ENCODE results near the gene POLE4.

Gene POLE4, protein sequence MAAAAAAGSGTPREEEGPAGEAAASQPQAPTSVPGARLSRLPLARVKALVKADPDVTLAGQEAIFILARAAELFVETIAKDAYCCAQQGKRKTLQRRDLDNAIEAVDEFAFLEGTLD

DNA sequence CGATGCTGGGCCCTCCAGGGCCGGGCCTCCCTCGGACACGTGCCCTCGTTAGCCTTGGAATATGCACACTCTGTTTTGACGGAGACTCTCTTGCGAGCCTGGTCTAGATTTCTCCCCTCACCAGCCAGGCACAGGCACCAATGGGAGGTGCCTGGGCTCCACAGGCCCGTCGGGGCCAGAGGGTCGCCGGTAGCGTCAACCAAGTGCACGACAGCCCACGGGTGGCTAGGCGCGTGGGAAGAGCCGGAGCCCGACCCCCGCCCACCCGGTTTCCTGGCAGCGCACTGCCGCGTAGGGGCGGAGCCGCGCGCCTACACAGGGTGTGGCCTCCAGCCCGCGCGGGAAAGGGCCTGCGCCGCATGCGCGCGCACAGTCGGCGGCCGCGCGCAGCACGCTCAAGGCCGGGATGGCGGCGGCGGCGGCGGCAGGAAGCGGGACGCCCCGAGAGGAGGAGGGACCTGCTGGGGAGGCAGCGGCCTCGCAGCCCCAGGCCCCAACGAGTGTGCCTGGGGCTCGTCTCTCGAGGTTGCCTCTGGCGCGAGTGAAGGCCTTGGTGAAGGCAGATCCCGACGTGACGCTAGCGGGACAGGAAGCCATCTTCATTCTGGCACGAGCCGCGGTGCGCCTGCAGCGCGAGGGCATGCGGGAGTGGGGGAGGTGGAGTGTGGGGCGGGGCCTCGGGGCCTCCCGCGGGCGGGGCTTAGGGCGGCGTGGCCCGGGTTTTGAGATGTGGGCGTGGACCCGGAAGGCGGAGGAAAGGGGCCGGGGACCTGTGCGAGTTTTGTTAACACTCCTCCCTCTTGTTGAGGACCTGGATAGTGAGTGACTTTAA is at the start of gene POLE4:
Gene POLE4 (plus strand): TSS at position 370 of the 832 bp plus-strand sequence. CDS start 37 bp downstream, at position 407.
- peak; percentile 94 for DNase-seq

DNA sequence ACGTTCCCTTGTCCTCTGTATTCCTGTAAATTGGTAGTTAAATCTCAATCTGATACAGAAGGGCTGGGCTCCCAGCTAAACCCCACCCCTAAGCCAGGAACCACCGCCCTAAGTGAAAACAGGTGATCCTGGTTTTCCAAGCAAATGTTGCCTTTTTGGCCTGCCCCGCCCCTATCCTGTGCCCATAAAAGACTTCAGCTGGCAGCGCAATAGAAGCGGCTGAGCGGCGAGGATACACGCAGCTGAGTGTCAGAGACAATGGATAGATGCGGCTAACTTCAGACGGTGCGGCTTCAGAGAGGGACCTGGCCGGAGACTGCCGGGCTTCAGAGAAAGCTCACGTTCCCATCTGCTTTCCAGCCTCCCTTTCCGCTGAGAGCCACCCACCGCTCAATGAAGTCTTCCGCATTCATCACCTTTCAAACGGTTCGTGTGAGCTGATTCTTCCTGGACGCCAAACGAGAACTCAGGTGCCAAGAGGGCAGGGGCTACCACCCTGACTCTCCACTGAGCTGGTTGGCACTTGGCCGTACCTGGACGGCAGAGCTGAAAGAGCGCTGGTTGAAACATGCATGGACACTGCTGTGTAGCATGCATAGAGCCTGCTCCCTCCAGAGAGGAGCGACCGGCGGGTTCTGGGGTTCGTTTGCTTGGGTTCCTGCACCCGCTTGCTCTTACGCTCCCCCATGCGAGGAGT is 49.5 kb upstream of the POLE4 start:
- DNase-seq, result no peak

DNA sequence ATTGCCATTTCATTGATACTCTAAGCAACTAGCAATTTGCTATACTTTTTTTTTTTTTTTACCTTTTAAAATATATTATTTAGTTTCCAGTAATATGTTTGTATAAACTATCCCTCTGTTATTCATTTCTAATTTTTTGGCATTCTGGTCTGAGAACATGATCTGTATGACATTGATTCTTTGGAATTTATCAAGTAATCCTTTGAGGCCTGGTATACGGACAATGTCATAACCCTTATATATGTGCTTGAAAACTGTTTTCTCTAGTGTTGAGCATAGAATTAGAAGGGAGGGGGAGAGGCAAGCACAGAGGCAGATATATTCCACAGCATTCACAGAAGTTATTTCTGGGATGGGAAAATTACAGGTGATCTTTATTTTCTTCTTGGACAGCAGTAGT is 48.2 kb upstream of the POLE4 start:
- no peak for DNase-seq

DNA sequence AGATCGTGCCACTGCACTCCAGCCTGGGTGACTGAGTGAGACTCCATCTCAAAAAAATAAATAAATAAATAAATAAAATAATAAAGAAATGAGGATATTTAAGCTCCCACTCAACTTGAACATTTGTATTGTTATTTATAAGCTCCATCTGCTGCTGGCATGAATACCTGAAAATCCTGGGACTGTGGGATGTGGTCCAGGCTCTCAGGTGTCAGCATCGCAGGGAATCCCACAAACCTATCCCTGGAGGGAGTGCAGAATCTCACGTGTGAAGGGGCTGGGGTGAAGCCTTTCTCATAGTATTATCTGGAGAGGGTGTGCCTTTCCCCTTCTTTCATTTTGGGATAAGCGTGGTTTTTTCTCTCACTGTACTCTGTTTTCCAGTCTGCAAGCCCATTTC is 47.4 kb upstream of the POLE4 start:
- no peak for DNase-seq

DNA sequence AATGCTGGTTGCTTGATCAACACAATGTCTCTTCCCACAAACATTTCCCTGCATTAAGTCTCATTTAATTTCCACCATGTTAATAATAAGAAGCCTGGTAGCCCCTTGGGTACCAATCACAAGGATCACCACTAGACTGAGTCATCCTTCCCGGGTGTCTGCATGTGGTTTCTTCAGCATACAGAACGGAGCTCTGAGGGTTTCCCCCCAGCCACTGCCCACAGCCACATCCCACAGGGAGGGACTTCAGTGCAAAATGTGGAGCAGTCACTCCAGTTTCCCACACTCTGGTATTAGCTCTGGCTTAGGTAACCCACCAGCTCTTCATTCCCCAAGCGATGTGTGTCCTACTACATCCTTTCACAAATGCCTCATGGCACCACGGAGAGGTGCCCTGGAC is 42.7 kb upstream of the POLE4 start:
- peak; percentile 33 for DNase-seq

DNA sequence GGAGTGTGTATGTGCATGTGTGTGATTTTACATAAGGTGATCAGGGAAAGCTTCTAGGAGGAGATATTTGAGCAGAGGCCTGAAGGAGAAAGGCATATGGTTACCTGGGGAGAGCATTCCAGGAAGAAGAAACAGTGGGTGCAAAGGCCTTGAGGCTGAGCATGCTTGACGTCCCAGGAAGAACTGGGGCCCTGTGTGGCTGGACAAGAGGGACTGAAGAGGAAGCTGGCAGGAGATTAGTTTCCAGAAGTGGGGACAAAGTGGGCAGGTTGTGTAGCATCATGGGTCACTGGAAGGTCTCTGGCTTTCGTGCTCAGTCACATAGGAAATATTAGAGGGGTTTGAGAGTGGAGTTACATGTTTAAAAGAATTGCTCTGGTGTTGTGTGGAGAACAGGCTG is 42.0 kb upstream of the POLE4 start:
- DNase-seq, result no peak

DNA sequence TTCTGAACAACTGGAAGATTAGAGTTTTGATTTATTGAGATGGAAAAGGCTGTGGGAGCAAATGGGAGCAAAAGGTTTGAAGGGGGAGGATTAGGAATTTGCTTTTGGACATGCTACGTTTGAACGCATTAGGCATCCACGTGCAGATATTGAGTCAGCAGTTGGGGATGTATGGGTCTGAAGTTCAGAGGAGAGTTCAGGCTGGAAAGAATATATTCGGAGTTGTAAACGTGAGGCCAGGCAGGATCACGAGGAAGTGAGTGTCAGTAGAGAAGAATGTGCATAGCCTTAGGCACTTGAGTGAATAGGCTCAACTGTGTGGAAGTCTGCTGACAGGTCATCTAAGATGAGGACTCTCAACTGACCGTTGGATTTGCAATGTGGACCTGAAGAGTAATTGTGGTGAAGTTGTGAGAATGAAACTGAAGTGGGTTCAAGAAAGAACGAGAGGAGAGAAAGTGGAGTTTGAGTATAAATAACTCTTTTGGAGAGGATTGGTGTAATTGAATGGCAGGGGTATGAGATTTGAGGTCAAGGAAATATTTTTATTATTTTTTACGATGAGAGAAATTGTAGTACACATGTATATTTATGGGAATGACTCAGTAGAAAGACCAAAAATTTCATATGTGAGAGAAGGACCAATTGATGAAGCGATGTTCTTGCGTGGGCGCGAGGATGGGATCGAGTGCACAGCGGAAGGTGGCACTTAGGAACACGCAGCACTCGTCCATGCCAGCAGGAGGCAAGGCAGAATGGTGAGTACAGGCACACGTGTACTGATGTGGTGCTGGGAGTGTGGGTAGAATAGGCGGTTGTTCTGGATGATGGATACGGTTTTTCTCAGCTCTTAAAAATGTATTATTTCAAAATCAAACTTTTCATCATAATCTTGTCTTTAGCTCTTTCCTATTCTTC is 40.5 kb upstream of the POLE4 start:
- no peak for DNase-seq

DNA sequence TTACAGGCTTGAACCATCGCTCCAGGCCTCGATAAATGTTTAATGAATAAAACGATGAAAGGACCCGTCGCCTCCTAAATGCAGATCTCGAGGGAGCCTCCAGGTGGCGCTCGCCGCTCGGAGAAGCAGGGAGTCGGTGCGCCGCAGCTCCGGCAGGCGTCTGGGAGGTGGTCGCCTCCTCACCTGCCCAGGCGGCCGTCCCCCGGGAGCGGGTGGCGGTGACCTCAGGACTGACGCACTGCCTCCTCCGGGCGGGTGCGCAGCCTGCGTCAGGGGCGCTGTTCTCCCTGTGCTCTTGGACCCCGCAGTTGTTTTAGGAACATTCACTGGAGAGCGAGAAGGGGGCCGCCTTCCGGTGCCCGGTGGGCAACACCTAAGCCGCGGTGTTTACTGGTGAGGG is 38.6 kb upstream of the POLE4 start:
- DNase-seq, result peak; percentile 68

DNA sequence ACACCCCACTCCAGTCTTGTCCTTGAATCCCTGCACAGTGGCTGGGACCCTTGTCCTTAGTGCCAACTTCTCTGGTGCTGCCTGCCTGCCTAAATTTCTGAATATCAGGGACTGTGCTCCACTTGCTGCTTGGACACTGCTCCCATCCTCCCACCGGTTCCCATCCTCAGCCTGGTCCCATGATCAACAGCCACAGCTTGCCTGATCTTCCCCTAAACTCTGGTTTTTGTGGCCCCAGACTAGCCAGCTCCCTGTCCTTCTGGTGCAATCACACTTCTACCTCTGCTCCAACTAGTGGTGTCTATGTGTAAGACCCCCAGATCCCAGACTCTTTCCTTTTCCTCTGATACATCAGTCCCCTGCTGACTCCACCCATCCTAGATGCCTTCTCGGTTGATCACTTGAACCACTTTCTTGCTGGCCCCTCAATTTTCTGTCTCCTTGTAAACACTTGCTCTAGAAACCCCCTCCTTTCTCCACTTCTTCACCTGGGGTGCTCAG is 37.2 kb upstream of the POLE4 start:
- no peak for DNase-seq

DNA sequence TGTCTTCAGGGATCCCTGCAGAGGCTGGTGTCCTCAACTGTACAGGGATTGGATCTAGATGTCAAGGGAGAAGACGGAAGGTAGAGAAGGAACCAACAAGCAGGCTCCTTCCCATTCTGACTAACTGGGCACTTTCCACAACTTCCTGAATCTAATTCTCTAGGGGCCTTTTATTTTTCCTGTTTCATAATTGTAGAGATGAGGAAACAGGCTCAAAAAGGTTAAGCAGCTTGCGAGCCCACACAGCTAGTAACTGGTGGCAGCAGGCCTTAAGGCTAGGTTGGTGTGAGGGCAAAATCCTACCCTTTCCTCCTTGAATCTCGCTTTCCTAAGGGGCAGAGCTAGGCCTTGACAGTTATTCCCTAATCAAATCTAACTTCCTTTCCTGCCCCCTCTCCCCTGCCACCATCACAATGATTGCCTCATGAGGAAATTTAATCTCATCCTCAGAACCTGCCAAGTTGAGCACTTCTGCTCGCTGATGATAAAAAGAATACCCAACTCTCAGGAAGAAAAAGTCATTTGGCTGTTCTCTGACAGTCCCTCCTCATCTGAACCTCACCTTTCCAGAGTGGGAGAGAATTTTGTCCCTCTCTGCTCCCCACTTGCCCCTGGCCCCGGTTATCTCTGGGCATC is 35.7 kb upstream of the POLE4 start:
- no peak for DNase-seq

DNA sequence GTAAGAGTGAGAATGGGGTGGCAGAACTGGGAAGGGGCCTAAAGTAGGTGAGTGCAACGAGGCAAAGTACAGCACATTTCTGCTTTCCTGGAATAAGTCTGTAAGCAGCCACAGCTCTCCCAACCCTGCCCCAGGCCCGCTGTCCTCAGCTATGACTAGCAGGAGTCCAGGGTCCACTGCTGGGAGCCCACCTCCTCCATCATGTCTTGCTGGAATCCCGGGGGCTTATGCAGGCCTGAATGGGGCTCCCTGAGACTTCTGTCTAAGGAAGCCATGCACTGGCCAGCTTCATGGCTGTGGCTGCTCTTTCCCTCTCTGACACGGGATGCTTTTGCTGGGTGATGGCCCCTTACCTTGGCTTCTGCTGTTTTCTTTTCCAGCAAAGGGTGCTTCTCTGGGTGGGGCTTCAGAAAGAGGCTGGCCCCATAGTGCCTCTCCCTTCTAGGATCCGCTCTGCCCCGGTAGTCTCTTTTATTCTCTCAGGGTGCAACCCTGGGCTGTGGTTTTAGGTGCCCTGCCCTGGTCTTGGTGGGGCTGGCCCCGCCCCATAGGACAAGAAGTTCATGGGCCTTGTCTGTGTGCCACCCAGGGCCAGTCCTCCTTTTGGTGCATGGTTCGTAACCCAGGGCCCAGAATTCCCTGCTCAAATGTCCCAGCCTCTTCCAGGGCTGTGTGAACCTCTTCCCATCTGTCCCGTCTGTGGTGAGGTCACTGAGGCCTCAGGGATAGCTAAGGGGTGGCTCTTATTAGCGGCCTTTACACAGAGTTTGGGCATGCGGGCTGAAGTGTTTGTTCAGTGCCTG is 33.8 kb upstream of the POLE4 start:
- no peak for DNase-seq

DNA sequence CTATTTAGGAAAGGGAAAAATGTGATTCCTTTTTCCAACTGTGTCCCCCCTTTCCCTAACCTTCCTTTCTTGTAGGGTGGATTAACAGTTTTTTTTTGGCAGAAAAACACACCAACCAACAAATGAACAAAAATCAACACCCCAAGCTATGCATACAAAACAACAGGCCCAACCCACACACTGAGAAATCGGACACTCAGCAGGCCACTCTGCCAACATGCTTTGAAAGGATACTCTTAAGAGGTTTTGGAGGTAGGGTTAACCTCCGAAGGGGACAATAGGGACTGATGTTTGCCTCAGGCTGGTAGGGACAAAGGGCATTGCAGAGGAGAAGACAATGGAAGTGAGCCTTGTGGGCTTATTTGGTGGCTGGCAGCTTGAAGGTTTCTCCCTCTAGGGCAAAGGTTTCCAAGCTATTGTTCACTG is 33.1 kb upstream of the POLE4 start:
- no peak for DNase-seq

DNA sequence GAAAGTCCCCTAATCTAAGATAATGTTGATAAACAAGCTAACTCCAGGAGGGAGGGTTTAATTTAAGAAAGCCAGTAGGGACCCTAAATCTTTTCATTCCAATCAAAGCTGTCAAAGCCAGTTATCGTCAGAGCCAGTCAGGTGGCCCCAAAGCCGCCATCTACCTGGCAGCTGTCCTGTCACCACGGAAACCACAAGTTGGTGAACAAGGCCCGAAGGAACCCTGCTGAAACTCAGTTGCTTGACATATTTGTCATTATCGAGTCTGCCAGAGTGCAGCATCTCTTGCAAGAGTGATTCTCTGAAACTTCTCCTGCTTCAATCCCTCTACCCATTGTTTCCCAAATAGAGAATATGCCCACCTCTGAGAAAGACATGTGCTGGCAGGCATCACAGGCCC is 30.8 kb upstream of the POLE4 start:
- DNase-seq, result no peak

DNA sequence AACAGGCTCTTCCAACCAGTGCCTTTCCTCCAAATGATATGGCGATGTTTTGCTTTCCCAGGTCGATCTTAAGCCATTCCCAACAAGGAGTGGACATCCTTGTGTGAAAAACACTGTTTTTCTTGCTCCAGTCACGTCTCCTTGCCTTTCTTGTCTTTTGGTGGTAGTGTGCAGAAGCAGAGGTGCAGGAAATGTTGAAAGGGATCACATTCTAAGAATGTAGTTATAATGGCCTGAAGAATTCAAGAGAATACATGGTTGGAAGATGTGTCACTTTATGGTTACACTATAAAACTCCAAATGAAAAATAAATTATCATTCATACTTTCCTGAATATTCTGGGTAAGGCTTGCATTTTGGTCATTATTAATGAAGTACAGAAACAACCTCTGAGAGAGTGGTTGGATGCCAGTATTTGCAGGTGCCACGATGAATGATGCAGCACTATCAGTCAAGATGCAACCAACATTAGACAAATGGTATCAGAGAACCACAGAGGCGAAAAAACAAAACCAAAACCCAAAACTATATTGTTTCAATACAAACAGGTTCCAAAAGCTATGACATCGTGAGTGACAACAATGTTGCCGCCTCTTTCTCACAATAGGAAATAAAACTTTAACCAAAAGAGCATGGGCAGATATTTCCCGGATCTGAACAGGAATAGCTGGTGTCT is 27.5 kb upstream of the POLE4 start:
- DNase-seq, result no peak

DNA sequence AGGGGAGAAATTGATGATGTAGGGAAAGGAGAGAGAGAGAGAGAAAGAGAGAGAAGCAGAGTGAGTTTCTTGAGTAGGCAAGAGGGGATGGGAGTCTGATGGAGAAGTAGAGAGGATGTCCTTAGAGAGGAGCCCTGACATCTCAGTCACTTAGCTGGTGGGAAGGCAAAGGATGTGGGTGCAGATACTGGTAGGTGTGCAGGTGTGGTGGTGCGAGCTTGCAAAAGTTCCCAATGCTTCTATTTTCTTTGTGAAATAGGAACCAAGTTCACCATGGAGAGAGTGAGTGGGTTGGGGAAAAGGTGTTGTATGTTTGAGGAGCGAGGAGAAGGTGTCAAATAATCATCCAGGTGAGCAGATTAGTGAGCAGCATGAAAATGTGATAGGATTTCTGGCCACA is 26.5 kb upstream of the POLE4 start:
- no peak for DNase-seq

DNA sequence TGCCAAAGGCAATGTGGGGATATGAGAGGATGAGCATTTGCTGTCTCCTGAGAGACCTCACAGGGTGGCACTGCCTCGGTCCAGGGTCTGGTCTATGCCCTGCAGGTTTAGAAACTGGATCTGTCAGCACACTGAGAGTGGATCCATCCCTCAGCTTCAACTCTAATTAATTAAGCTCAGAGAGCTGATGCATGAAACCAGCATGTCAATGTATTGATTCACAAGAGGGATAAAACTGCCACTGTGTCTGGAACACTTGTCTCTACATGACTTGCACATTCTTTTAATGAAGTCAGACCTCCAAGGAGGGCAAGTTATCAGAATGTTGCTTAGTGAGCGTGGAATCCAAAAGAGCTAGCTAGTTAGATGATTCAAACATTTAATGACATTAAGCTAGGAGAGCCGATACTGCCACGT is 22.5 kb upstream of the POLE4 start:
- DNase-seq, result no peak

DNA sequence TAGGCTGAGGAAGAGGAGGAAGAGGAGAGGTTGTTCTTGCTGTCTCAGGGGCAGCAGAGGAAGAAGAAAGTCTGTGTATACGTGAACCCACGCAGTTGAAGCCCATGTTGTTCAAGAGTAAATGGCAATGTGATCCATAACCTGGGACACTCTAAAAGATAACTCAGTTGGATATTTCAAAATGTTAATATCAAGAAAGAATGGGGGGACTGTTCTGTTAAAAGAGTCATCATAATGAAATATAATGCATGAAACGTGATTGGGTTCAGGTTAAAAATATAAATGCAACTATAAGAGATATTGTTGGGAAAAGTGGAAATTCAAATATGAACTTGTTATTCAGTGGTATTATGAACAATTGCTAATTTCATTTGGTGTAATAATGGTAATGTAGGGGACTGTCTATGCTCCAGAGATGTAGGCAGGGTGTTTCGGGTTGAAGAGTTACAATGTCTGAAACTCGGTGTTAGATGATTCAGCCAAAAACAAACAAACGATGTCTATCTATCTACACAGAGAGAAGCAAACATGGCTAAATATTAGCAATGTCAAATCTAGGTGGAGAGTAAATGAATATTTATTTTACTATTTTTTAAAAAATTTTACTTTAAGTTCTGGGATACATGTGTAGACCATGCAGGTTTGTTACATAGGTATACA is 21.1 kb upstream of the POLE4 start:
- no peak for DNase-seq

DNA sequence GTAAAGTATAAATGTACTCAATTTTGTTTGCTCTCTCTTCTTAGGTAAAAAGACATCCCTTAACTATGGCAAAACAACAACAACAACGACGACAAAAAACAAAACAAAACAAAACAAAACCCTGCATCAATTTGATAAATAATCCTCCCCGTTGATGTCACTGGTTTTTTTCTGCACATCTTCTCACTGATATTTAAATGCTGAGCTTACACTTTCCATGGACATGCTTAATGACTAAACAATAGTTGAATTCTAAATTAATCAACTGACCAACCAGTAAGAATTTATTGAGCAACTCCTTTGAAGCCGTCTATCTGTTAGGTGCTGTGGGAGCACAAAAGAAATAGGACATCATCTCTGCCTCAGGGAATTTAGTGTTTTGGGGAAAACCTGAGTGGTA is 20.2 kb upstream of the POLE4 start:
- DNase-seq, result no peak

DNA sequence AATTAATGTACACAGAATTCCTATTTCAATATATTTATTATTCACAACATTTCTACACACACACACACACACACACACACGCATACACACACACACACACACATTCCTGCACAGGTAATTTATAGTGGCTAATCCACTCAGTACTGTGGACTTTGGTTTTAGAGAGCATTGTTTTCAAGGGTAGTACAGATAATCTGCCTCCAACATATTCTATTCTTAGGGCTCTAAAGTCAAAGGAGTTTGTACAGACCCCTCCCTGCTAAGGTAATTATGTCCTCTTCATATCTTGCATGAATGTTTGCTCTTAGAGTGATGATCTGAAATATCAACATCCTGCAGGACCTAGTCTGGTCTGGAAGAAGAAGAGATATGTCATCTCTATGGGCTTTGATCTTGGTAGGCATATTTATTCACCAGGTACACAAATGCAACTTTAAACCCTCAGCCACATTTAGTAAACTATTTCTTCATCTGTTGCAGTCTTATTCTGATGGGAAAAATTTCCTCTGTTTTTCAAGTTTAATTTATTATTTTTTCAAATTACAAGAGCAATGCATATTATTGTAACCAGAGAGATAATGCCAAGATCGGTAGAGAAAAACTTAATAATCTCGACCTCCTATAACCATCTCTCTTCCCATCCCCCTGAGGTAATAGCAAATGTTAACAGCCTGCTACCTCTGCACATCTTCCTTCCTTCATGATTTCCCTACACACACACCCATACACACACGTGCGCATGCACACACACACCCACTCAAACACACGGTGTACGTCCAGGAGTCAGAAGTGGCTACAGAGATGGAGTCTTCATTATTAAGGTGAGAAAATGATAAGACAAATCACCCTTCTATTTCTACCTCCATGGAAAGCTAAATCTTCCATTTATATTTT is 18.3 kb upstream of the POLE4 start:
- DNase-seq, result no peak
